ENCODE results near the gene CADM1.

DNA sequence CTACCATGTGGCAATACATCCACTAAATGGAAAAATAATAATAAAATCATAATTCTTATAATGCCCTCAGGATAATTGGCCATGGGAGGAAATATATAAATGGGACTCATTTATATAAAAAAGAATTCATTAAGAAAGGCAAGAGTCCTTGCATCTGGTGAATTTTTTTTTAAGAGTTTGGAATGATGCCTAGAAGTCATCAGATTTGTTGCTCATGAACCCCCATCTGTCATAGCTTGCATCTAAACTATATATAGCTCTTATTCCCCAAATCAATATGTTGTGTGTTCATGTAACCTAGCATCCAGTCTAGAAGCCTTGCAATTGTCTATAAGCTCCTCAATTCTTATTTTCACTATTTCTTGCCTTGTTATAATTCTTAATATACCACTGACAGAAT lies 75.9 kb downstream of the CADM1 start:
- TF ChIP-seq, protein P1, sequence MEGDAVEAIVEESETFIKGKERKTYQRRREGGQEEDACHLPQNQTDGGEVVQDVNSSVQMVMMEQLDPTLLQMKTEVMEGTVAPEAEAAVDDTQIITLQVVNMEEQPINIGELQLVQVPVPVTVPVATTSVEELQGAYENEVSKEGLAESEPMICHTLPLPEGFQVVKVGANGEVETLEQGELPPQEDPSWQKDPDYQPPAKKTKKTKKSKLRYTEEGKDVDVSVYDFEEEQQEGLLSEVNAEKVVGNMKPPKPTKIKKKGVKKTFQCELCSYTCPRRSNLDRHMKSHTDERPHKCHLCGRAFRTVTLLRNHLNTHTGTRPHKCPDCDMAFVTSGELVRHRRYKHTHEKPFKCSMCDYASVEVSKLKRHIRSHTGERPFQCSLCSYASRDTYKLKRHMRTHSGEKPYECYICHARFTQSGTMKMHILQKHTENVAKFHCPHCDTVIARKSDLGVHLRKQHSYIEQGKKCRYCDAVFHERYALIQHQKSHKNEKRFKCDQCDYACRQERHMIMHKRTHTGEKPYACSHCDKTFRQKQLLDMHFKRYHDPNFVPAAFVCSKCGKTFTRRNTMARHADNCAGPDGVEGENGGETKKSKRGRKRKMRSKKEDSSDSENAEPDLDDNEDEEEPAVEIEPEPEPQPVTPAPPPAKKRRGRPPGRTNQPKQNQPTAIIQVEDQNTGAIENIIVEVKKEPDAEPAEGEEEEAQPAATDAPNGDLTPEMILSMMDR (conservative IDR thresholded peaks at IDR 0.05; ENCODE audit: low read depth, low read length): no peak
- no peak for TF ChIP-seq EZH2 (IDR thresholded peaks at IDR 0.05; ENCODE audit: borderline replicate concordance, low read depth, low read length, poor library complexity, severe bottlenecking)
